HepG2 (cell line): ENCODE measurements around the gene PSMG4. TPM values are rescaled to one million over a fixed set of nuclear protein-coding genes. Genes with fewer than 3 reads are reported as not detected.

Source experiments
- ATAC-seq: fragments of 200-7000 bp; cut with Tn5 transposase; 3 replicates; pipeline ENCODE4 v1.9.1; 2020; ENCODE audit warnings: mild to moderate bottlenecking, moderate library complexity
- BruUV-seq: library from RNA; stranded (reverse); fragments of 400-500 nt; replicated peaks from 2 replicates; lab custom pipeline; 2021; lab: Mats Ljungman, UMichigan
- CTCF ChIA-PET: fragments of 300-600 bp; formaldehyde crosslinking; extraction: SDS; loops from one replicate; lab custom pipeline; 2021; ENCODE audit warnings: low total read pairs, inconsistent platforms, low intra/inter-chr PET ratio; lab: Yijun Ruan, JAX
- POLR2A ChIA-PET: fragments of 350-600 bp; sonication (Branson Sonifier 250); formaldehyde crosslinking; loops from one replicate; lab custom pipeline; 2020; ENCODE audit warnings: antibody characterized with exemption, inconsistent platforms; lab: Yijun Ruan, JAX
- DNase-seq: peaks from one replicate; pipeline ENCODE4 v3.0.0-alpha.2; 2015; ENCODE audit warnings: low spot score
- FAIRE-seq: peaks from 3 replicates; lab custom pipeline; 2011; peaks lifted over from hg19 to GRCh38; lab: Jason Lieb, UNC
- H2AFZ ChIP-seq: one replicate; pipeline ENCODE4 v1.6.1; 2011; ENCODE audit warnings: low read length, inconsistent platforms
- H3K27ac ChIP-seq: fragments of 300-600 bp; 3 replicates; pipeline ENCODE4 v1.8.0; 2011; ENCODE audit warnings: mixed run types, mild to moderate bottlenecking, mixed read lengths, low read length, inconsistent platforms; ENCODE audit not compliant: insufficient read depth; ENCODE audit errors: extremely low read length
- H3K27me3 ChIP-seq, 2 experiments: fragments of 200-600 bp in 1 of 2; 2 replicates in 1 of 2; 3 replicates in 1 of 2; pipeline versions ENCODE4 v1.6.0 to v1.8.0; 2011; ENCODE audit warnings: low read length in 2 of 2, mild to moderate bottlenecking in 2 of 2, moderate library complexity in 2 of 2, inconsistent platforms in 1 of 2; ENCODE audit not compliant: insufficient read depth in 2 of 2, control insufficient read depth in 1 of 2
- H3K36me3 ChIP-seq, 2 experiments: fragments of 200-600 bp in 1 of 2; replicated peaks in 1 of 2; 2 replicates in 1 of 2; 3 replicates in 1 of 2; pipeline versions ENCODE4 v1.5.1 to v1.8.0; 2011; ENCODE audit warnings: low read length in 2 of 2, inconsistent platforms in 1 of 2; ENCODE audit not compliant: insufficient read depth in 2 of 2, control insufficient read depth in 1 of 2
- H3K4me1 ChIP-seq: 2 replicates; pipeline ENCODE4 v1.5.1; 2012; ENCODE audit warnings: low read length, inconsistent platforms; ENCODE audit not compliant: insufficient read depth
- H3K4me2 ChIP-seq: 2 replicates; pipeline ENCODE4 v1.6.0; 2011; ENCODE audit warnings: low read depth, low read length, inconsistent platforms
- H3K4me3 ChIP-seq, 3 experiments: fragments of 200-600 bp in 1 of 3; sonication (generic), shearing (Covaris generic) in 1 of 3; replicated peaks in 1 of 3; 2 replicates each; pipeline ENCODE4 v1.5.1; 2011 to 2016; ENCODE audit warnings: low read length in 3 of 3, inconsistent platforms in 2 of 3, low read depth in 2 of 3, mild to moderate bottlenecking in 2 of 3, control low read depth in 1 of 3, mixed read lengths in 1 of 3; ENCODE audit not compliant: insufficient read depth in 1 of 3
- H3K79me2 ChIP-seq: one replicate; pipeline ENCODE4 v1.6.1; 2011; ENCODE audit warnings: low read length, inconsistent platforms; ENCODE audit not compliant: insufficient read depth
- H3K9ac ChIP-seq: 2 replicates; pipeline ENCODE4 v1.6.0; 2011; ENCODE audit warnings: mild to moderate bottlenecking, low read depth, low read length, inconsistent platforms; ENCODE audit not compliant: insufficient read depth
- H3K9me3 ChIP-seq: 2 replicates; pipeline ENCODE4 v1.5.1; 2012; ENCODE audit warnings: mild to moderate bottlenecking, low read length
- H4K20me1 ChIP-seq: 2 replicates; pipeline ENCODE4 v1.6.0; 2011; ENCODE audit warnings: inconsistent platforms, mild to moderate bottlenecking, low read length, moderate library complexity; ENCODE audit not compliant: insufficient read depth
- ARHGAP35 ChIP-seq: sonication (generic); formaldehyde crosslinking; IDR thresholded peaks from 2 replicates; pipeline ENCODE4 v1.9.0; 2022; ENCODE audit warnings: mild to moderate bottlenecking, inconsistent platforms, moderate library complexity, missing genetic modification reagents, borderline replicate concordance
- ARNT ChIP-seq: fragments of 450-650 bp; IDR thresholded peaks from 2 replicates; pipeline ENCODE4 v1.6.1; 2017
- DPF2 ChIP-seq: sonication (generic); formaldehyde crosslinking; IDR thresholded peaks from 2 replicates; pipeline ENCODE4 v1.4.0; 2020; ENCODE audit warnings: mild to moderate bottlenecking, low read depth, missing genetic modification reagents, borderline replicate concordance
- EHMT2 ChIP-seq: fragments of 200-600 bp; sonication (generic); IDR thresholded peaks from 2 replicates; pipeline ENCODE4 v1.7.0; 2017; ENCODE audit warnings: antibody characterized with exemption, low read depth, low read length, borderline replicate concordance
- ETV6 ChIP-seq: sonication (generic); formaldehyde crosslinking; conservative IDR thresholded peaks from 2 replicates; pipeline ENCODE4 v1.4.0; 2020; ENCODE audit warnings: missing genetic modification reagents
- IRX3 ChIP-seq: sonication (generic); formaldehyde crosslinking; IDR thresholded peaks from 2 replicates; pipeline ENCODE4 v1.8.1; 2023; ENCODE audit warnings: mild to moderate bottlenecking, low read depth, missing genetic modification reagents, borderline replicate concordance
- KAT7 ChIP-seq: IDR thresholded peaks from 2 replicates; pipeline ENCODE4 v1.6.1; 2018; ENCODE audit warnings: borderline replicate concordance, missing compliant biosample characterization
- KDM1A ChIP-seq: IDR thresholded peaks from 2 replicates; pipeline ENCODE4 v1.6.1; 2016; ENCODE audit warnings: missing compliant biosample characterization
- RARA ChIP-seq: IDR thresholded peaks from 2 replicates; pipeline ENCODE4 v1.6.1; 2016; ENCODE audit warnings: missing genetic modification reagents, missing compliant biosample characterization
- SIN3A ChIP-seq: IDR thresholded peaks from 2 replicates; pipeline ENCODE4 v1.6.1; 2011; ENCODE audit warnings: low read depth, mild to moderate bottlenecking, control low read depth, low read length, borderline replicate concordance
- ZBTB44 ChIP-seq: sonication (generic); formaldehyde crosslinking; IDR thresholded peaks from 2 replicates; pipeline ENCODE4 v1.4.0; 2020; ENCODE audit warnings: missing genetic modification reagents
- ZMYM2 ChIP-seq: sonication (generic); formaldehyde crosslinking; IDR thresholded peaks from 2 replicates; pipeline ENCODE4 v1.8.0; 2022; ENCODE audit warnings: mild to moderate bottlenecking, missing genetic modification reagents
- ZNF136 ChIP-seq: sonication (generic); formaldehyde crosslinking; IDR thresholded peaks from 2 replicates; pipeline ENCODE4 v1.8.1; 2022; ENCODE audit warnings: low read depth, mild to moderate bottlenecking, moderate library complexity, missing genetic modification reagents
- ZNF550 ChIP-seq: sonication (generic); formaldehyde crosslinking; IDR thresholded peaks from 2 replicates; pipeline ENCODE4 v1.4.0; 2020; ENCODE audit warnings: mild to moderate bottlenecking, missing genetic modification reagents, borderline replicate concordance
- ZNF557 ChIP-seq: sonication (generic); formaldehyde crosslinking; IDR thresholded peaks from 2 replicates; pipeline ENCODE4 v1.4.0; 2020; ENCODE audit warnings: missing genetic modification reagents
- WGBS: methylation state at CpG from one replicate; pipeline ENCODE4 v1.1.6; 2017; ENCODE audit warnings: low lambda C conversion rate; 5-methylcytosine and 5-hydroxymethylcytosine counted together
- in situ Hi-C: cut with HindIII; loops from 2 replicates; pipeline ENCODE4 v1.10.0; 2017; ENCODE audit warnings: low pct_unique_long_range_greater_than_20kb; ENCODE audit not compliant: extremely low pct_ligation_motif_present
- intact Hi-C: fragments of 100-400 bp; cut with micrococcal nuclease; formaldehyde crosslinking; loops from one replicate; pipeline ENCODE4 v1.10.0; 2022; ENCODE audit not compliant: unreplicated experiment
- polyA plus RNA-seq, 8 experiments: library from polyadenylated mRNA; depleted of rRNA in 3 of 8; stranded (reverse) in 7 of 8; unstranded in 1 of 8; fragments of >200 nt; fragmentation: Illumina TruSeq in 4 of 8; extraction: Trizol in 4 of 8; gene quantifications; 2 replicates each; pipeline versions ENCODE4 v1.2.1 to v1.2.3, GENCODE V29; 2011 to 2016; ENCODE audit warnings: low read depth in 4 of 8, missing spikeins in 1 of 8, mixed read lengths in 1 of 8; ENCODE audit not compliant: insufficient read depth in 1 of 8
- total RNA-seq, 5 experiments: library from RNA; depleted of rRNA; stranded (reverse); fragments of >200 nt; fragmentation: Illumina TruSeq; extraction: Trizol; gene quantifications; 2 replicates each; pipeline ENCODE4 v1.2.3, GENCODE V29; 2016; ENCODE audit warnings: low read depth in 1 of 5
- TF ChIP-seq, protein P1 (sequence below): sonication (generic); formaldehyde crosslinking; IDR thresholded peaks from 2 replicates; pipeline ENCODE4 v1.8.1; 2022; ENCODE audit warnings: mild to moderate bottlenecking, missing genetic modification reagents
- TF ChIP-seq, protein P2 (sequence below): sonication (generic); formaldehyde crosslinking; IDR thresholded peaks from 2 replicates; pipeline ENCODE4 v1.4.0; 2020; ENCODE audit warnings: missing genetic modification reagents

The PSMG4 gene
- total and polyA plus RNA-seq, 2 of the 13 experiments (the other 11 are each of a cell fraction or from before 2014, with no cell fraction given) = 28.5 to 32.8 TPM

GRCh38 chr6:3307436-3307835, 48.7 kb downstream of the PSMG4 start:
- Histone ChIP-seq H4K20me1 (no peaks in the 10 kb centered on the region), H3K9me3 (no peaks in the 10 kb centered on the region), H3K4me1 (no peaks in the 10 kb centered on the region), H3K4me3 (no peak overlapping the region)
- ATAC-seq = no peak
- 99% methylated on average over 12 of the region's 12 CpGs for WGBS
- TF ChIP-seq ZNF557 (no peak), ZBTB44 (CRISPR knock-in tag) (no peak), ARNT (no peak), ETV6 (CRISPR knock-in tag) (no peak), ZNF550 (CRISPR knock-in tag) (no peak), IRX3 (CRISPR knock-in tag) (no peak), DPF2 (no peak), ARHGAP35 (CRISPR knock-in tag) (no peak), EHMT2 (no peak), ZMYM2 (CRISPR knock-in tag) (no peak), ZNF136 (CRISPR knock-in tag) (no peak), KAT7 (CRISPR knock-in tag) (no peak), KDM1A (CRISPR knock-in tag) (no peak), SIN3A (no peak), RARA (CRISPR knock-in tag) (no peak)
- TF ChIP-seq, protein P1, sequence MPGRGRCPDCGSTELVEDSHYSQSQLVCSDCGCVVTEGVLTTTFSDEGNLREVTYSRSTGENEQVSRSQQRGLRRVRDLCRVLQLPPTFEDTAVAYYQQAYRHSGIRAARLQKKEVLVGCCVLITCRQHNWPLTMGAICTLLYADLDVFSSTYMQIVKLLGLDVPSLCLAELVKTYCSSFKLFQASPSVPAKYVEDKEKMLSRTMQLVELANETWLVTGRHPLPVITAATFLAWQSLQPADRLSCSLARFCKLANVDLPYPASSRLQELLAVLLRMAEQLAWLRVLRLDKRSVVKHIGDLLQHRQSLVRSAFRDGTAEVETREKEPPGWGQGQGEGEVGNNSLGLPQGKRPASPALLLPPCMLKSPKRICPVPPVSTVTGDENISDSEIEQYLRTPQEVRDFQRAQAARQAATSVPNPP = no peak
- TF ChIP-seq, protein P2, sequence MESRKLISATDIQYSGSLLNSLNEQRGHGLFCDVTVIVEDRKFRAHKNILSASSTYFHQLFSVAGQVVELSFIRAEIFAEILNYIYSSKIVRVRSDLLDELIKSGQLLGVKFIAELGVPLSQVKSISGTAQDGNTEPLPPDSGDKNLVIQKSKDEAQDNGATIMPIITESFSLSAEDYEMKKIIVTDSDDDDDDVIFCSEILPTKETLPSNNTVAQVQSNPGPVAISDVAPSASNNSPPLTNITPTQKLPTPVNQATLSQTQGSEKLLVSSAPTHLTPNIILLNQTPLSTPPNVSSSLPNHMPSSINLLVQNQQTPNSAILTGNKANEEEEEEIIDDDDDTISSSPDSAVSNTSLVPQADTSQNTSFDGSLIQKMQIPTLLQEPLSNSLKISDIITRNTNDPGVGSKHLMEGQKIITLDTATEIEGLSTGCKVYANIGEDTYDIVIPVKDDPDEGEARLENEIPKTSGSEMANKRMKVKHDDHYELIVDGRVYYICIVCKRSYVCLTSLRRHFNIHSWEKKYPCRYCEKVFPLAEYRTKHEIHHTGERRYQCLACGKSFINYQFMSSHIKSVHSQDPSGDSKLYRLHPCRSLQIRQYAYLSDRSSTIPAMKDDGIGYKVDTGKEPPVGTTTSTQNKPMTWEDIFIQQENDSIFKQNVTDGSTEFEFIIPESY (CRISPR knock-in tag) = no peak
- TF ChIP-seq, all 625 proteins: peak for 0
- intact Hi-C loops (no loop called here), in situ Hi-C loops (no loop called here)
- ChIA-PET CTCF (no interaction called here), POLR2A (no interaction called here)
- FAIRE-seq = no peak
- DNase-seq = no peak
- H3K27ac ChIP-seq = no peak overlapping the region
- no TSS peak for BruUV-seq
- no peak overlapping the region for H2AFZ ChIP-seq
- H3K27me3 ChIP-seq = no peaks in the 10 kb centered on the region
- H3K9ac ChIP-seq = no peak overlapping the region
- no peaks in the 10 kb centered on the region for H3K79me2 ChIP-seq
- H3K4me2 ChIP-seq = no peak overlapping the region
- peaks cover 25 to 57% of the 10 kb centered on the region in 2 experiments for H3K36me3 ChIP-seq
